HG03135 (cell line): ENCODE data around the gene IFITM10.

Source experiments
- ATAC-seq: cut with Tn5 transposase; IDR thresholded peaks from one replicate; pipeline ENCODE4 v1.9.1; 2021; ENCODE audit warnings: mild to moderate bottlenecking, moderate library complexity; ENCODE audit not compliant: unreplicated experiment

Gene IFITM10

GRCh38 chr11:1719781-1720180 is 30.6 kb downstream of the IFITM10 start:
- ATAC-seq: no peak

- ATAC-seq: no peak
Observed at GRCh38 chr11:1718326-1718725, 32.1 kb downstream of the IFITM10 start.

- no peak for ATAC-seq
Observed at GRCh38 chr11:1717745-1718144, 32.6 kb downstream of the IFITM10 start.

GRCh38 chr11:1714908-1715885 is 35.2 kb downstream of the IFITM10 start:
- ATAC-seq: no peak

DNA sequence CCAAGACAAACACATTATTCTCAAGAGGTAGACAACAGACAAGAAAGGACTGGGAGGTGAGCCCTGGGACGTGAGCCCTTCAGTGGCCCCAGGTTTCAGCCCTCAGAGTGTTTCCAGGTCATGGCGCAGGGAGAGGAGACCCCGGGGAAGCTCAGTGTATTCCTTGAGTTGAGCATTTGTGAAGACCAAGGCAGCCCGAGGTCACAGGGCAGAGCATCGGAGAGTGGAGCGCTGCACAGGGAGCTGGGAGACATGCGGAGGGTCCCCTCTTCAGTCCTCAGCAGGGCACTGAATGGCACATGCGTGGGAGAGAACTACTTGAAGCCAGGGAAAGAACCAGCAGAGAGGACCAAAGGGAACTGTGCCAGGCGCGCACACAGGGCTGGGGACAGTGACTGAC is 41.7 kb downstream of the IFITM10 start:
- no peak for ATAC-seq

- ATAC-seq: no peak
Observed at GRCh38 chr11:1707751-1708150, 42.6 kb downstream of the IFITM10 start.

- no peak for ATAC-seq
Observed at GRCh38 chr11:1706634-1707400, 43.6 kb downstream of the IFITM10 start.

GRCh38 chr11:1705126-1706052 is 45.0 kb downstream of the IFITM10 start:
- ATAC-seq: no peak

DNA sequence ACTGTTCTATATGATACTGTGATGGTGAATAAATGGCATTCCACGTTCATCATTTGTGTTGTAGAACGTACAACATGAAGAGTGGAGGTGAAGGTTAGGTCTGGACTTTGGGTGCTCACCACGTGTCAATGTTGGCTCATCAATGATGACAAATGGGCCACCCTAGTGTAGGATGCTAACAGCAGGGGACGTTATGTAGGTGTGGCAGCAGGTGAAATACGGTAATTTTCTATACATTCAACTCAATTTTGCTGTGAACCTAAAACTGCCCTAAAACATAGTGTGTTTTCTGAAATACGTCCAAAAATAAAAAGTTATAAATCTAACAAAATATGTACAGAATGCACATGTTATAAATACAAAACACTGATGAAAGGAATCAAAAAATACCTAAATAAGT is 47.2 kb downstream of the IFITM10 start:
- ATAC-seq: no peak

GRCh38 chr11:1702506-1702905 is 47.9 kb downstream of the IFITM10 start:
- no peak for ATAC-seq

DNA sequence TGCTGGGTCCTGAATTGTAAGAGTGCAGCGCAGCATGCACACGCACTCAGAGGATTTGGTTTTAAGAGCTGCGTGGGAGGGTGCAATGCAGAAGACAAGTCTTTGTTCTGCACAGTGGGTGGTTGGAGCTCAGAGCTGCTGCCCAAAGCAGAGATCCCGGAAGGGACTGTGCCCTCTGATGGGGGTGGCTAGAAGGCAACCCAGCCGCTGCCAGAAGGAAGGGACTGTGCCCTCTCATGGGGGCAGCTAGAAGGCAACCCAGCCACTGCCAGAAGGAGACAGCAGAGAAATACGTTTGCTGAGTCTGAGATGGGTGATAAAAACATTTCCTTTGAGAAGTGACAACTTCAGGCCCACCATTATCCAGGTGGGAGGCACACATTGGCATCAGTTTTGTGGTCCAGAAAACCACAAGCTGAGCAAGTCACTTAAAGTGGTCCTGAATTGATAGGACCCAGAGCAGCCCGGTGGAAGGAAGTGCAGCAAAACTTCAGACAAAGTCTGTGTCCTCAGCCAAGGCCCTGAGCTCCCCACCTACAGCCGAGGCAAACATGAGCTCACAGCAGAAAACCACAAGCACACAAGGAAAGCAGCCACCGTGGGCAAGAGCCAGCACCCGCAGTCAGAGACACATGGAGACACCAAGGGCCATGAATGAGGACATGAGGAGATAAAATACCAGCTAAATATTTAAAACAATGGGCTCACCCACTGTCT is 49.1 kb downstream of the IFITM10 start:
- no peak for ATAC-seq

DNA sequence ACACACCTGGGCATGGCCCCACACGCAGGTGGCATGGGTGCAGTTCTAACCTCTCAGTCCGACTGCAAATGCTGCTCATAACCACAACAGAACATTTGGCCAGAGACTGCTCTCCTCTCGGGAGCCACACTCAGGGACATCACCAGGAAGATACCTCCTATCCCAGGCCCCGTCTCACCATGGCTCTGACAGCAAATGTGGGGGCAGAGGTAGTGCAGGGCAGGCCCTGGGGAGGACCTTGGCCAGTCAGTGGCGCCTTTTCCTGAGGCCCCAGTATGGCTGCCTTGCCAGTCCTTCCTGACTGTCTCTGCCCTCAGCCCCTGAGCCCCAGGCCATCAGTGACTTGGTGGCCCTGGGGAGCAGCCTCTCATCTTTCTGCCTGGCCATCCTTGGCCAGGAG is 50.6 kb downstream of the IFITM10 start:
- ATAC-seq: no peak

- no peak for ATAC-seq
Observed at GRCh38 chr11:1696608-1697570, 53.5 kb downstream of the IFITM10 start, which contains the start of gene KRTAP5-6. Gene KRTAP5-6 (plus strand): TSS chr11:1697195. CDS start chr11:1697246, 51 bp downstream.

- ATAC-seq: no peak
Observed at GRCh38 chr11:1695548-1696108, 54.8 kb downstream of the IFITM10 start.

GRCh38 chr11:1694846-1695547 is 55.4 kb downstream of the IFITM10 start:
- ATAC-seq: no peak

GRCh38 chr11:1694064-1694845 is 56.1 kb downstream of the IFITM10 start:
- ATAC-seq: no peak
